ENCODE data around the gene ADRA2B. TPM values are rescaled to one million over a fixed set of nuclear protein-coding genes. Genes with fewer than 3 reads are reported as not detected.

Gene ADRA2B
- total RNA-seq, 1 donor from 2014 or later, result 0.32 TPM

DNA sequence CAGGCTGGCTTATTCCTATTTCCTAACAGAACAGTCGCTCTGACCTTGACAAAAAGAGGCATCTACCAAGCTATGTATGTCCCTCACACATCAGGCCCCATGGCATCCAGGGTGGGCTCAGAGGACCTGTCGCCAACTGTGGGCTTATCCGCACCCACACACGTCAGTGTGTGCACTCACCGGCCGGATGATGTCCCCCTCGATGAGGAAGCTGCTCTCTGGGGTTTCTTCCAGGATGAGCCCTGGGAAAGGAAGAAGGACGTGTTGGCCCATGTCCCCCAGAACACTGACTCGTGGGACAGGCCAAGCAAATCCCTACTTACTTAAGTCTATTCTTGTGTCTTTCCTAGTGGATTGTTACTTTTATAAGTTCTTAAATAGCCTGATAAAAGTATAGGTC, 18.8 kb upstream of the ADRA2B start:
- ATAC-seq (no peak), DNase-seq (no peak)
- Histone ChIP-seq H3K27ac (no peak overlapping the region), H3K36me3 (no peaks in the 10 kb centered on the region), H3K27me3 (ENCODE audit: low read depth) (peaks cover 8% of the 10 kb centered on the region), H3K4me1 (no peaks in the 10 kb centered on the region), H3K4me3 (no peak overlapping the region), H3K9me3 (no peaks in the 10 kb centered on the region)
- intact Hi-C loops (cut with DNase I), result no loop called here
- TF ChIP-seq, protein P1, sequence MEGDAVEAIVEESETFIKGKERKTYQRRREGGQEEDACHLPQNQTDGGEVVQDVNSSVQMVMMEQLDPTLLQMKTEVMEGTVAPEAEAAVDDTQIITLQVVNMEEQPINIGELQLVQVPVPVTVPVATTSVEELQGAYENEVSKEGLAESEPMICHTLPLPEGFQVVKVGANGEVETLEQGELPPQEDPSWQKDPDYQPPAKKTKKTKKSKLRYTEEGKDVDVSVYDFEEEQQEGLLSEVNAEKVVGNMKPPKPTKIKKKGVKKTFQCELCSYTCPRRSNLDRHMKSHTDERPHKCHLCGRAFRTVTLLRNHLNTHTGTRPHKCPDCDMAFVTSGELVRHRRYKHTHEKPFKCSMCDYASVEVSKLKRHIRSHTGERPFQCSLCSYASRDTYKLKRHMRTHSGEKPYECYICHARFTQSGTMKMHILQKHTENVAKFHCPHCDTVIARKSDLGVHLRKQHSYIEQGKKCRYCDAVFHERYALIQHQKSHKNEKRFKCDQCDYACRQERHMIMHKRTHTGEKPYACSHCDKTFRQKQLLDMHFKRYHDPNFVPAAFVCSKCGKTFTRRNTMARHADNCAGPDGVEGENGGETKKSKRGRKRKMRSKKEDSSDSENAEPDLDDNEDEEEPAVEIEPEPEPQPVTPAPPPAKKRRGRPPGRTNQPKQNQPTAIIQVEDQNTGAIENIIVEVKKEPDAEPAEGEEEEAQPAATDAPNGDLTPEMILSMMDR (IDR thresholded peaks at IDR 0.05), result no peak

DNA sequence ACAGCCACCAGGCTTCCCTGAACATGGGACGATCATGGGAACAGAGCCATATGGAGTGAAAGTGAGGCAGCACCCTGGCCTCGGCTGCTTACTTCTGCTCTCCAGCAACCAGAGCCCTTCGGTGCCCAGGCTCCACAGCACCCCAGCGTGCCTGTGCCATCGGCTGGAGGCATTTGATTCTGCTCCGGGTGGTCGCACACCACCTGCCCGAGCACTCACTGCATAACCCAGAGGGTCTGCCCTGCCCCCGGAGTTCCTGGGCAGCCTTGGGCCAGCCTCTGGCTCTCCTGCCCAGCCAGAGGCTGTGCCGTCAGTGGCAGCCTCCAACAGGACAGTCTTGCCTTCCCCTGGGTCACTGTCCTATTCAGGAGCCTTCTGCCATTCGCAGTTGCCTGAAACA, 18.1 kb upstream of the ADRA2B start:
- Histone ChIP-seq H3K4me1 (no peaks in the 10 kb centered on the region), H3K27me3 (ENCODE audit: low read depth) (peaks cover 8% of the 10 kb centered on the region), H3K4me3 (no peak overlapping the region), H3K36me3 (no peaks in the 10 kb centered on the region), H3K9me3 (no peaks in the 10 kb centered on the region), H3K27ac (no peak overlapping the region)
- no peak for ATAC-seq
- TF ChIP-seq, protein P1 (IDR thresholded peaks at IDR 0.05), result no peak
- intact Hi-C loops (cut with DNase I), result no loop called here
- DNase-seq, result no peak

DNA sequence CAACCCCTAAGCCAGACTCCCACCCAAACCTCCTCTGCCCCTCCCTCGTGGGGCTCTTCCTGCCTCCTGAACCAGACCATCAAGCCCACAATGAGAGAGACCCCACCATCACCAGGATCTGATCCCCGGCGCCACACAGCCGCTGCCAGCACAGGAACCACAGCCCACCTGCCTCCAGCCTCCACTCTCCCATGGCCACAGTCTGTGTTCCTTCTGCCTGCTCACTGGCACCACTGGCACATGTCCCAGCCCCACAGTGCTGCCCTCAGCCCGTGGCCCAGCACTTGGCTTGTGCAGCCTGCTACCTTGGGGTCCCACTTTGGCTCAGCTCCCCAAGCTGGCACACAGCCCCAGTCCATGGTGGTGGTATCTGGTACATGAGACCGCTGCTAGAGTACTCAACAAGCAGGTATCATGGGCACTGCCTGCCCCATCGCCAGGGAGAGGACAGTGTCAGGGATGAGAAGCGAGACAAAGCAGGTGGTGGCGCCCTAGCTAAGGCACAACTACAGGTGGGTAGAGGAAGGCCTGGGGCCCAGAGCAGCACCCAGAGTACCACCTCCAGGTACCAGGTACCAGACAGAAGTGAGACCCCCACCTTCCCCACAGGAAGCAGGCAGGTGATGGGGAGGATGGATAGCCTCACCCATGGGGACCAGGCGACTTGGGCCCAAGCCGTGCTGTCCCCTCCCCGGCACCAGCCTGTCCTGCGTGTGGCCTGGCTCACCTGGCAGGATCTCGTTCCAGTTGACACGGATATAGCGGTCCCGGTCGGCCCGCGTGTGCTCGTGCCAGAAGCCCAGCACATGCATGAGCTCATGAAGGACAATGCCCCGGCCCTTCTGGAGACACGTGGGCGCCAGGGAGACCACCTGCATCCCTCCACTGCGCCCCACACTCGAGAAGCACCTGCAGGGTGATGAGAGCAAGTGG, 15.7 kb upstream of the ADRA2B start:
- no peaks in the 10 kb centered on the region for H3K4me1 ChIP-seq
- intact Hi-C loops (cut with DNase I), result no loop called here
- no peaks in the 10 kb centered on the region for H3K36me3 ChIP-seq
- ATAC-seq (no peak), DNase-seq (no peak)
- TF ChIP-seq, protein P1 (IDR thresholded peaks at IDR 0.05), result no peak
- no peaks in the 10 kb centered on the region for H3K27me3 ChIP-seq (ENCODE audit: low read depth)
- no peak overlapping the region for H3K27ac ChIP-seq
- H3K9me3 ChIP-seq, result no peaks in the 10 kb centered on the region
- no peak overlapping the region for H3K4me3 ChIP-seq

DNA sequence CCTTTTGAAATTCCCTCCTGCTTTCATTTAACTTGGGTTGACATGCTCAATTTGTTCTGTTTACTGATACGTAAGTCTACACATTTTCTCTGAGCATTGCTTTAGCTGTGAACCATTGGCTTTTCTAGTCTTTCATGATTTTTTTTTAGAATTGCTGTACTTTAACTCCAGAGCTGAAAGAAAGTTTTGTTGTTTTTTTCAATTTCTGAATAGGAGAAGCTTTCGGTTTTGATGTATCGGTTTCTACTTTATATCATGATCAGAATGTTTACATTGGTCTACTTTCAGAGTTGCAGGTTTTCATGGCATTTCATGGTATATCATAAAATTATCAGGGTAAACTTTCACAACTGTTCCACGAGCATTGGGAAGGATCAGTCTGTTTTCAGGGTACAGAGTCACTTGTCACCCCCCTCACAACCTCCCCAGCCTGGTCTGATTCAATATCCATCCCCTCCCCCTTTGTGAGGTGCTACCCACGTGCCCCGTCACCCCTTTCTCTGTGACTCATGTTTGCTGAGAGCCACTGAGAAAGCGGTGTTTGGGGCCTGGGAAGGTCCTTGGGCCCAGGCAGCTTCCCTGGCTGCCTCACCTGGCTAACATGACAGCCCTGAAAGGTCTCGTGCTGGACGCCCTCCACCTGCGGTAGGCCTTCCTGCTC, 14.9 kb upstream of the ADRA2B start:
- Histone ChIP-seq H3K36me3 (no peaks in the 10 kb centered on the region), H3K4me3 (no peak overlapping the region), H3K4me1 (no peaks in the 10 kb centered on the region), H3K9me3 (no peaks in the 10 kb centered on the region), H3K27ac (no peak overlapping the region), H3K27me3 (ENCODE audit: low read depth) (no peaks in the 10 kb centered on the region)
- TF ChIP-seq, protein P1 (IDR thresholded peaks at IDR 0.05), result no peak
- no peak for ATAC-seq
- DNase-seq, result no peak
- intact Hi-C loops (cut with DNase I), result no loop called here

- Histone ChIP-seq H3K4me3 (no peak overlapping the region), H3K36me3 (no peaks in the 10 kb centered on the region), H3K4me1 (no peaks in the 10 kb centered on the region), H3K27ac (no peak overlapping the region), H3K9me3 (no peaks in the 10 kb centered on the region), H3K27me3 (ENCODE audit: low read depth) (no peaks in the 10 kb centered on the region)
- DNase-seq (no peak), ATAC-seq (no peak)
- intact Hi-C loops (cut with DNase I), result no loop called here
- TF ChIP-seq, protein P1 (IDR thresholded peaks at IDR 0.05), result no peak
Measured at GRCh38 chr2:96130483-96130882, 14.1 kb upstream of the ADRA2B start.

Data from lower lobe of right lung (tissue), 2 donors.